Progenitor cell of endocrine pancreas (in vitro differentiated cells): Measurements from ENCODE around the gene TENT5C. TPM values are rescaled to one million over a fixed set of nuclear protein-coding genes. Genes with fewer than 3 reads are reported as not detected.

Experiments
- DNase-seq: peaks from one replicate; pipeline ENCODE4 v3.0.0; 2021; ENCODE audit warnings: low spot score; ENCODE audit not compliant: unreplicated experiment
- H3K27ac Mint-ChIP-seq: 2 replicates; pipeline ENCODE4 v1.8.0; 2021; ENCODE audit warnings: mild to moderate bottlenecking, moderate library complexity, mixed read lengths
- H3K27me3 Mint-ChIP-seq: 2 replicates; pipeline ENCODE4 v1.8.0; 2021; ENCODE audit warnings: mixed read lengths
- H3K36me3 Mint-ChIP-seq: 2 replicates; pipeline ENCODE4 v1.8.0; 2022; ENCODE audit warnings: mixed read lengths; ENCODE audit not compliant: insufficient read depth
- H3K4me1 Mint-ChIP-seq: 2 replicates; pipeline ENCODE4 v1.8.0; 2021; ENCODE audit warnings: low read depth, mixed read lengths
- H3K4me3 Mint-ChIP-seq: 2 replicates; pipeline ENCODE4 v1.8.0; 2021; ENCODE audit warnings: low read depth, mild to moderate bottlenecking, moderate library complexity, mixed read lengths
- H3K9me3 Mint-ChIP-seq: 2 replicates; pipeline ENCODE4 v1.8.0; 2021; ENCODE audit warnings: low read depth, mixed read lengths
- CTCF ChIP-seq: fragments of 200-600 bp; sonication (generic); IDR thresholded peaks from one replicate; pipeline ENCODE4 v1.5.0; 2021; ENCODE audit warnings: antibody characterized with exemption, mild to moderate bottlenecking; ENCODE audit not compliant: unreplicated experiment
- total RNA-seq: library from RNA; stranded (reverse); gene quantifications from 2 replicates; pipeline ENCODE4 v1.2.1, GENCODE V29; 2021

Gene TENT5C
- total RNA-seq, 1 donor from 2014 or later: 13.6 TPM

- DNase-seq: no peak
- Mint-ChIP-seq H3K36me3 (no peaks in the 10 kb centered on the region), H3K9me3 (no peaks in the 10 kb centered on the region), H3K4me3 (no peak overlapping the region), H3K27me3 (peaks cover 18% of the 10 kb centered on the region), H3K27ac (peak overlapping the region; percentile 73), H3K4me1 (peaks cover 12% of the 10 kb centered on the region)
- no peak for TF ChIP-seq CTCF
Measured at GRCh38 chr1:117656202-117656641, 50.4 kb downstream of the TENT5C start.

GRCh38 chr1:117657031-117657430 is 51.2 kb downstream of the TENT5C start:
- Mint-ChIP-seq H3K9me3 (no peaks in the 10 kb centered on the region), H3K27me3 (peaks cover 18% of the 10 kb centered on the region), H3K4me3 (no peak overlapping the region), H3K27ac (no peak overlapping the region), H3K36me3 (no peaks in the 10 kb centered on the region), H3K4me1 (peaks cover 12% of the 10 kb centered on the region)
- no peak for DNase-seq
- no peak for TF ChIP-seq CTCF

GRCh38 chr1:117657949-117658660 is 52.3 kb downstream of the TENT5C start:
- no peak for TF ChIP-seq CTCF
- peaks cover 12% of the 10 kb centered on the region for H3K4me1 Mint-ChIP-seq
- H3K9me3 Mint-ChIP-seq: no peaks in the 10 kb centered on the region
- no peak for DNase-seq
- no peak overlapping the region for H3K4me3 Mint-ChIP-seq
- H3K27me3 Mint-ChIP-seq: peaks cover 12% of the 10 kb centered on the region
- no peaks in the 10 kb centered on the region for H3K36me3 Mint-ChIP-seq
- no peak overlapping the region for H3K27ac Mint-ChIP-seq

- H3K9me3 Mint-ChIP-seq: peaks cover 3% of the 10 kb centered on the region
- TF ChIP-seq CTCF: no peak
- no peak overlapping the region for H3K27ac Mint-ChIP-seq
- no peaks in the 10 kb centered on the region for H3K36me3 Mint-ChIP-seq
- no peak for DNase-seq
- no peak overlapping the region for H3K4me3 Mint-ChIP-seq
- H3K4me1 Mint-ChIP-seq: peaks cover 12% of the 10 kb centered on the region
- peaks cover 12% of the 10 kb centered on the region for H3K27me3 Mint-ChIP-seq
Measured at GRCh38 chr1:117658676-117659075, 52.8 kb downstream of the TENT5C start.

GRCh38 chr1:117659550-117660270 is 53.9 kb downstream of the TENT5C start:
- Mint-ChIP-seq H3K36me3 (no peaks in the 10 kb centered on the region), H3K4me1 (peaks cover 12% of the 10 kb centered on the region), H3K27me3 (peaks cover 12% of the 10 kb centered on the region), H3K4me3 (no peak overlapping the region), H3K27ac (no peak overlapping the region), H3K9me3 (peaks cover 3% of the 10 kb centered on the region)
- DNase-seq: no peak
- no peak for TF ChIP-seq CTCF
